ENCODE results near the gene KRTAP4-4. TPM values are rescaled to one million over a fixed set of nuclear protein-coding genes. Genes with fewer than 3 reads are reported as not detected.
A peak's percentile ranks its signal among the peaks of the same experiment; 100 is the strongest.
"Not testable (repeated sequence)": the region's sequence is repeated elsewhere in the genome, so short reads cannot be mapped to it uniquely, and the experiment has no call there.

Gene KRTAP4-4
- polyA plus RNA-seq, 12 donors = not detected

DNA sequence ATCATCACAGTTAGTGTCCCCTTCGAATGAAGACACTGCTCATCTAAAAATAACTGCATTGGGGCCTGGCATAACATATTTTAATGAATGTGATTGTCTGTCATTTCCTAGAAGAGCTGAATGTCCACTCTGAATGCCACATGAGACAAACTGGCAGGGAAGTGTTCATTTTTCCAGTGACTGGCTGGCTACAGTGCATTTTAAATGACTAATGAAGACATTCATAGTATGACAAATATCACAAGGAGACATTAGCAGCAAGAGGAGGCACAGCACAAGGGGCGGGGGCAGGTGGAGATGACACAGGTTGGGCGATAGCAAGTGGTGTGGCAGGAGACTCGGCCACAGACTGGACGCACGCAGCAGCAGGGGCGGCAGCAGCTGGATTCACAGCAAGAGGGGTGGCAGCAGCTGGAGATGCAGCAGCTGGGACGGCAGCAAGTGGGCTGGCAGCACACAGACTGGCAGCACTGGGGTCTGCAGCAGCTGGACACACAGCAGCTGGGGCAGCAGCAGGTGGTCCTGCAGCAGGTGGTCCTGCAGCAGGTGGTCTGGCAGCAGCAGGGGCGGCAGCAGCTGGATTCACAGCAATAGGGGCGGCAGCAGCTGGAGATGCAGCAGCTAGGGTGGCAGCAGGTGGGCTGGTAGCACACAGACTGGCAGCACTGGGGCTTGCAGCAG lies 11.4 kb downstream of the KRTAP4-4 start:
- not testable (repeated sequence) for DNase-seq

DNA sequence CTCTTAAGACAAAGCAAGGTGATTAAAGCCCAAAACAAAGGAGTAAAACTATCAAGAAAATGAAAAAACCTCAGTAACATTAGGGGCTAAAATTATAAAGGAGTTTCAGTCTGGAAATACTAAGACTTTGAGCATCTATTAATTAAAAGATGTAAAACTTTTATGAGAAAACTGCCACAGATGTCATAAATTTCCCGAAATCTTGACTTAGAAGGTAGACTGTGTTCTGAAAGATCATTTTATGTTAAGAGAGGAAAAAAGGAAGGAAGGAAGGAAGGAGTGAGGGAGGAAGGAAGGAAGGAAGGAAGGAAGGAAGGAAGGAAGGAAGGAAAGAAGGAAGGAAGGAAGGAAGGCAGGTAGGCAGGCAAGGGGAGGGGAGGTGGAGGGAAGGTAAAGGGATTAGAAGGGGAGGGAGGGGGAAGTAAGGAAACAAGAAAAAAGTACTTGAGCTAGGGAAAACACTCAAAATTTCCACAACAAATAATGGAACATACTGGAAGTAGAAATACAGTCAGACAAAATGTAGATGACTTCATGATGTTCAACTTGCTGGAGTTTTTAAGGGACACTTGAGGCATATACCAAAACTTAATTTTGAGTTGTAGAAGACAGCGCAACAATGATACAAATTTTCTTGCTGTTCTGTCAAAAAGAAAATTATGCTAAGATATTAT lies 12.9 kb downstream of the KRTAP4-4 start:
- DNase-seq = no peak

DNA sequence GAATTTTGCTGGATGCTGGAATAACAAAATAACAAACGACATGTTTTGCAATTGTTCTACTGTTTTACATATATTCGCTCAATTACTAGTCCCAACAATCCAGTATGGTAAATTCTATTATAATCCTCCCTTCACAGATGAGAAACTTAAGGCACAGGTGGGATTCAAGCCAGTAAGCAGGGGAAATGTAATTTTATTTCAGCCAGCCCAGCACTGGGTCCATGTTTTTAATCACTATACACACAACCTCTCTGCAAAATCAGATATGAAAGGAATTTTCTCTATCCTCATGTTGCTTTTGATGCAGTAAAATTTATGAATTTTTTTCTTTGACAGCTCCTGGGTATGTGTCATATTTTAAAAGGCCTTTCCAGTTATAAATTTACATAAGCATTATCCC lies 15.3 kb downstream of the KRTAP4-4 start:
- no peak for DNase-seq

DNA sequence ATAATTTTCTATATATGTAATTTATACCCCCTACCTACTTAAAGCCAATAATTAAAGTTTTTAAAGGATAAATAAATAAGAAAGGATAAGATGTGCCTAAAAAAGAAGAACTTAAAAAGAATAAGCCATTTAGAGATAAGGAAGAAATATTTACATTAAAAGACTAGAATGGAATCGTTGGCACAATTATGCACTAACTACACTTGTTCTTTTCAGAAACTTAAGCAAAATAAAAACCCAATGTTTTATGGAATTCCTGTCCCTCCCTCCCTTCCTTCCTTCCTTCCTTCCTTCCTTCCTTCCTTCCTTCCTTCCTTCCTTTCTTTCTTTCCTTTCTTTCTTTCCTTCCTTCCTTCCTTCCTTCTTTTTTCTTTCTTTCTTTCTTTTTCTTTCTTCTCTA lies 15.7 kb downstream of the KRTAP4-4 start:
- no peak for DNase-seq

DNA sequence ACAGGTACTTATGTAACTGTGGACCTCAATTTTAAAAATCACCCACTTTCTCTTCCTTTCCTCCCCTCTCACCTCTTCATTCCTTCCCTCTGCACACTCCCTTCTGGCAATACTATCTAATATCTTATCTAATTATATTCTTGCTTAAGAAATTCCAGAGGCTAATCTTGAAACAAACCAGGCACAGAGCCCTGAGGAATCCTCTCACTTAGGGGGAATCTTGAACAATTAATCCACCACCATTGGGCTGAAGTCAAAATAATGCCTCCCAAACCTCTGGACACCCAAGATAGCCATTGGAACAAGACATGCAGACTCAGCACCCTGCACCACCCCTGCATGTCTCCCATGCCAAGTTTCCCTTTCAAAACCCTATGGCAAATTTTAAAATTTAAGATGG lies 19.2 kb downstream of the KRTAP4-4 start:
- no peak for DNase-seq

DNA sequence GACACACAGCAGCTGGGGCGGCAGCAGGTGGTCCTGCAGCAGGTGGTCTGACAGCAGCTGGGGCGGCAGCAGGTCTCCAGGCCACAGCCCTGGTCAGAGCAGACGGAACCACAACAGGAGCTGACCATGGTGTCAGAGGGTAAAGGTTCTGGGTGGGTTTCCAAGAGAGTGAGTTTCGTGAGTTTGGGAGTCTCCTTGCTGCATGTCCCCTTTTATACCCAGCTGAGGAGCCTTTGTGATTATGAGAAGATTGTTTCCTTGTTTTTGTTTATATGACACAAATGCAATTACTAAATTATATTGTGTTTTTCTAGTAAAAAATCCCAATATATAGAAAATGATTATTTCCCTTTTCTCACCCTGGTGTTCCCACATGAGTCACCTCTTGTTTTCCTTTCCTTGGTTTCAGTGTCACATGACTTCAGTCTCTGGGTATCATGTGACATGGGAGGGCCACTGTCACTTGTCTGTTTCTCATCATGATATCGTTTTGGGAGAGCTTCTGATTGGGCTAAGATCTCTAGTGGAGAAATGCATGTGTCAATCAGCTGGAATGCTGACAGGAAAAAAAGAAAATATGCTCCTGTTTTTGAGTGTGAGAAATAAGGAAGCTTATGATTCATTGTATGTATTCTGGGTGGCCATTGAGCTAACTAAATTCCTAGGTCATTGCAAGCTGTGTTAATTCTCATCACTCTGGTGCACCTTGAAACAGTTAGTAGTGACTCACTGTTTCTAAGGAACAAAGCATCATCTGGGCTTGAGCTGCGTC lies 20.0 kb downstream of the KRTAP4-4 start, which contains the start of gene KRTAP4-6:
Gene KRTAP4-6 (minus strand): TSS at position 185 of the 772 bp plus-strand sequence. CDS start 57 bp downstream, at position 128.
- no peak for DNase-seq

DNA sequence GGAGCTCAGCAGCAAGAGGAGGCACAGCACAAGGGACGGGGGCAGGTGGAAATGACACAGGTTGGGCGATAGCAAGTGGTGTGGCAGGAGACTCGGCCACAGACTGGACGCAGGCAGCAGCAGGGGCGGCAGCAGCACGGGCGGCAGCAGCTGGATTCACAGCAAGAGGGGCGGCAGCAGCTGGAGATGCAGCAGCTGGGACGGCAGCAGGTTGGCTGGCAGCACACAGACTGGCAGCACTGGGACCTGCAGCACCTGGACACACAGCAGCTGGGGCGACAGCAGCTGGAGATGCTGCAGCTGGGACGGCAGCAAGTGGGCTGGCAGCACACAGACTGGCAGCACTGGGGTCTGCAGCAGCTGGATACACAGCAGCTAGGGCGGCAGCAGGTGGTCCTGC lies 20.7 kb downstream of the KRTAP4-4 start:
- not testable (repeated sequence) for DNase-seq

DNA sequence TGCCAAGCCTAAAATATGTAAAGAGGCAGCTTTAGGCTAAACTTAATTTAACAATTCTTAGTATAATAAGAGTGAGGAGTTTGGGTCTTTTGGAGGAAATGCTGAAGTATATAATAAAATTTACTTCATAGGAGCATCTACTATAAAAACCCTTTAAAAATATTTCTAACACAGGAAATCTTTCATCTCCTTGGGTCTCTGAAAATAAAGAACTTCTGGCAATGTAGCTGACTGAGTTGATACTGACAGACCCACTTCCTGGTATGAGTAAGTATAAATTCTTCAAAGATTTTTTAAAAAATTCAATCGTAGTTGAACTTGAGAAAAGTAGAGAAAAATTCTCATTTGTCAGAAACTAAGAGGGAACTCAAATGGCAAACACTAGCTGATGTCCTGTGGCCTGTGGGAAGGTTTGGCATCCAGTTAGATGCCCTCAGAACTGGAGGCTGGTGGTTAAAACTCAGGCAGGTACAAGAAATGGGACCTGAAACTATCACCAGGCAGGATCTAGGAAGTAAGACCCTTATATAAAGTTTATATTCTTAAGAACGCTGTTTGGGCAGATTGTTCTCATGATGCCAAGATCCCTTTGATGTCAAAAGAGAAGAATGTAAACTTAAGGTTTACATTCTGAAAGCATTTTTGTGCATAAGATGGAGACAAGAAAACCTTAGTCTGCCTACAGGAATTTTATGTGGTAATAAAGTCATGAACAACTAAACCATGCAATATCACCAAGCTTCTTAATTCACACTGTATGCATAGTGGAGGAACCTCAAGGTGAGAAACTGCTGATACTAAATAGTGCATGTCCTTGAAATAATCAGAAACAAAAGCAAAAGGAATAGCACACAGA lies 26.4 kb downstream of the KRTAP4-4 start:
- DNase-seq = no peak

DNA sequence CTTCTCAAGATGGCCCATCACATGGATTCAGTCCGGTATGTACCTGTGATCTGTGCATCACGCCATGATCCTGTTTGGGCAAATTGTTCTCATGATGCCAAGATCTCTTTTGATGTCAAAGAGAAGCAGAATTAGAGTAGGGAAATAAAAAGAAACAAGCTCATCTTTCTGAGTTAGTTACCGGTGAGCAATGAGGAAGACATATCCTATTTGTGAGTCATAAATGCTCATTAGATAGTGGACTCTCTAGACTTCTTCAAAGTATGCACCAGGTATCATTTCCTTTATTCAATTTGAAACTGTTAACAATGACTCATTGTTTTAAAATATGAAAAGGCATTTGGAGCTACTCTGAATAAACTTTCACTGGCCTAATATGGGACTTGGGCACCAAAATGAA lies 28.6 kb downstream of the KRTAP4-4 start:
- DNase-seq = no peak

DNA sequence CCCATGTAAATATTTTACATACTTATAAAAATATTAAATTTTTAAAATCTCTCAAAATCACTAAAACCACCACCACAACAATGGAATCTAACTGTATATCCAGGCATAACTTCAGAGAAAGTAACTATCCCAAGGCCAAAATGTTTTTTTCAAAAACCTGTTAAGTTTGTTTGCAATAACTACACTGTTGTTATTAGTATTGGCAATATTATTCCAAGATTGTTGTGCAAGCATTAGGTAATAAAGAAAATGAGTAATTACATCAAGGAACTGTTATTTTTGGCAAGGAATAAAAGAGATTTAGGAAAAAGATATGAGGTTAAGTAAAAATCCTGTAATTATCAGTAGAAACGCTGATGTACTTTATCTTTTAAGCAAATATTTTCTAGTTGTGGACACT lies 33.2 kb downstream of the KRTAP4-4 start:
- no peak for DNase-seq

DNA sequence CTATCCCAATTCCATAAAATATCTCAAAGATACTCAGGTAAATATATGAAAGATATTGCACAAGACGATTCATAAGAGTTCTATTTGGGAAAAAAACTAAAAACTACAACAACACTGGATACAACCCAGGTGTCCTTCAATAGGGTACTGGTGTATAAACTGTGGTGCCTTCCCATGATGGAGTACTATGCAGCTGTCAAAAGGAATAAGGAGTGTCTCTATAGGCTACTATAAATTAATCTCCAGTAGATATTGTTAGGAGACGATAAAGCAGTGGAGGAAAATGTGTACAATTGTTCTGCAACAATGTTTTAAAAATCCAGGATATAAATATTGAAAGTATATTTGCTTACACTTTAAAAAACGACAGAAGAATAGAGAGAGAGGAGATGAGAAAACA lies 34.1 kb downstream of the KRTAP4-4 start:
- no peak for DNase-seq

DNA sequence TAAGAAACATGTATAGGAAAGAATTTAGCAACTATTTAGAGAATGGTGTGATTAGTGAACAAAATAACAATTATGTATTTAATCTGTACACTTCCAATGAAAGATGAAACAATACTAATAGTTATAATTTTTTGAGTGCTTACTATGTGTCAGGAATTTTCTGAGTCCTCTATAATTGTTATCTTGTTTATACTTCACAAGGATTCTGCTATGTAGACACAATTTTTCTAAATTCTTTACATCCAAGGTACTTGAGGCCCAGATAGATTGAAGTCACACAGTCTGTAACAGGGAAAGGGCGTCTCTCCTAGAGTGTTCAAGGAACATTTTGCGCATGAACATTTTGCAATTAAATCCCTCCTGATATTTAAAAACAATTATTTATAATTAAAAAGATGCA lies 35.5 kb downstream of the KRTAP4-4 start:
- DNase-seq = no peak

DNA sequence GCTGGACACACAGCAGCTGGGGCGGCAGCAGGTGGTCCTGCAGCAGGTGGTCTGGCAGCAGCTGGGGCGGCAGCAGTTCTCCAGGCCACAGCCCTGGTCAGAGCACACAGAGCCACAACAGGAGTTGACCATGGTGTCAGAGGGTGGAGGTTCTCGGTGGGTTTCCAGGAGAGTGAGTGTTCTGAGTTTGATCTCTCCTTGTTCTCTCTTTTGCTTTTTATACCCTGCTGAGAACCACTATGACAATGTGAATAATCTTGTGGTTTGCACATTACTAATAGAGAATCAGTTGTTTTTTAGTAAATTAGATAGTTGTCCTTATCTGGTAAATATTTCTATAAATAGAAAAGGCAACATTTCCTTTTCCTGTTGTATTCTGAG lies 36.6 kb downstream of the KRTAP4-4 start, which contains the start of gene KRTAP4-12:
Gene KRTAP4-12 (minus strand): TSS at position 192 of the 381 bp plus-strand sequence. CDS start 60 bp downstream, at position 132.
- not testable (repeated sequence) for DNase-seq

DNA sequence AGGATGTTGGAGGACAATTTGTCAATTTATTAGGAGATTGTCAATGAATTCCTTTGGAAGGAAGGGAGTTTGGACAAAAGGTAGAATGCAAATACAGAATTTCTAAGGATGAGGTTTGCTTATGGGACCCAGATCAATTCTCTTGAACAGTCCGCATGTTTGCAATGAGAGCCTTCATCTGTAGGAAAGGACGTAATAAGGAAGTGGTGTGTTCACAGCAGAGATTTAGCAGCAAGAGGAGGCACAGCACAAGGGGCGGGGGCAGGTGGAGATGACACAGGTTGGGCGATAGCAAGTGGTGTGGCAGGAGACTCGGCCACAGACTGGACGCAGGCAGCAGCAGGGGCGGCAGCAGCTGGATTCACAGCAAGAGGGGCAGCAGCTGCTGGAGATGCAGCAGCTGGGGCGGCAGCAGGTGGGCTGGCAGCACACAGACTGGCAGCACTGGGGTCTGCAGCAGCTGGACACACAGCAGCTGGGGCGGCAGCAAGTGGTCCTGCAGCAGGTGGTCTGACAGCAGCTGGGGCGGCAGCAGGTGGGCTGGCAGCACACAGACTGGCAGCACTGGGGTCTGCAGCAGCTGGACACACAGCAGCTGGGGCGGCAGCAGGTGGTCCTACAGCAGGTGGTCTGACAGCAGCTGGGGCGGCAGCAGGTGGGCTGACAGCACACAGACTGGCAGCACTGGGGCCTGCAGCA lies 37.1 kb downstream of the KRTAP4-4 start:
- not testable (repeated sequence) for DNase-seq

DNA sequence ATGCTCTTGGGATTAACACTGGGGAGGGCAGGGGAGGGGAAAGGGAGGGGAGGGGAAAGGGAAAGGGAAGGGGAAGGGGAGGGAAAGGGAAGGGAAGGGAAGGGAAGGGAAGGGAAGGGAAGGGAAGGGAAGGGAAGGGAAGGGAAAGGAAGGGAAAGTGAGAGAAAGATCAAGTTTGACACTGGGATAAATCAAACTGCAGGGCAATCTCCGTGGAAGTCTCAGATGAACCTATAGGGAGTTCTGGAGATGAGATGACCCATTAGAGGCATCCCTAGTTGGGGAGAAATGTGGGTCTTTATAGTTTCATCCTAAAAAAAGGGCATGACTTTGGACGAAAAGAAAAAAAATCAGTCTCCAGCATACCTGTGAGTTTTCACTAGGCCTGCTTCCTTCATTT lies 38.8 kb downstream of the KRTAP4-4 start:
- DNase-seq = no peak

DNA sequence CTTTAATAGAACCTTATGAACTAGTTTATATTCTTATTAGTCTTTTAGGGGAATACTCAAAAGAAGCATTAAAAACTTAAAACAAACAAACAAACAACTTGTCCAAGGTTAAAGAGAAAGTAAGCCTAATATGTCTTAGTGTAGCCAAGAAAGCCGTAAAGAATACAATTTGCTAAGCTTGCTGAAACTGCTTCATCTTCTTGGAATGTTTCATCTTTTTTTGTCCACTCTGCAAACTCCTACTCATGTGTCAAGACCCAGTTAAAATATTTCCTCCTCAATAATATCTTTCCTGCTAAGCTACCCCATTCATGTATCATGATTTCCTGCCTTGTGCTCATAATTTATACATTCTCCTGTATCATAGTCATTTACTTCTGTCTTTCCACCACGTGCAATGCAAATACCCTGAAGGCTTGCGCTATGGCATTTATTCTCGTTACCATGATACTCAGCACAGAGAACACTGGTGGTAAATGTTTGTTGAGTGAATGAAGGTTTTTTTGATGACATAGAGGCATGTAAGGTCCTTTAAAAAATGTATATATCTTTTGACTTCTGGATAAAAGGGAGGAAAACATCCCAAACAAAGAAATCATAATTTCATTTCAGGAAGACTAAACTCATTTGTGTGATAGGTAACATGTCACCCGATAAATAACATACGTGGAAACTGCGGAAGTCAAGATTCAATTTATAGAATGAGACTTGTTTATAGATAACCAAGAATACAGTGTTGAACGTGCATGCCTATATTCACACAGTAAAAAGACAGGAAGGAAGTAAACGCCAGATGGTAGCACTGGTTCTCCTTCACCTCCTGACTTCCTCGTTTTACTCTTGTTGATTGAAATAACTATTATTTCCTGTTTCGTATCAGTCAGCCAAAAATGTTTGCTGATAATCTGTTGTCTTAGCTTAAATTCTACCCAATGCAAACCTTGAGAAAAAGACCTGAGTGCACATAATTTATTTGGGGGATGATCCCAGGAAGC lies 40.6 kb downstream of the KRTAP4-4 start:
- peak; percentile 1 for DNase-seq

DNA sequence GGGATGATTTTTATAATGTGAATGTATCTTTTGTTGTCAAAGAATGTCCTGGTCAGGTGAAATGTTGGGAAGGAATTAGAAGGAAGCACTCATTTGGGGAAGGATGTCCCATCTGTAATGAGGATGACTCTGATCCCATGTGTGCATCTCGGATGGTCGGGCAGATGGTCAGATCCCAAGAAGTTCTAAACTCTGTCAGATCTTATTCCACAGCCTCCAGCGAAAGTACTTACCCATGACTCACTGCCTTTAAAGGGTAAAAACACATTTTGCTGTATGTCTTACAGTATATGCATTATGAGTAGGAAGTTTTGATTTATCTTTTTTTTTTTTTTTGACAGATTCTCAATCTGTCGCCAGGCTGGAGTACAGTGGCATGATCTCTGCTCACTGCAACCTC lies 41.8 kb downstream of the KRTAP4-4 start:
- DNase-seq = no peak

DNA sequence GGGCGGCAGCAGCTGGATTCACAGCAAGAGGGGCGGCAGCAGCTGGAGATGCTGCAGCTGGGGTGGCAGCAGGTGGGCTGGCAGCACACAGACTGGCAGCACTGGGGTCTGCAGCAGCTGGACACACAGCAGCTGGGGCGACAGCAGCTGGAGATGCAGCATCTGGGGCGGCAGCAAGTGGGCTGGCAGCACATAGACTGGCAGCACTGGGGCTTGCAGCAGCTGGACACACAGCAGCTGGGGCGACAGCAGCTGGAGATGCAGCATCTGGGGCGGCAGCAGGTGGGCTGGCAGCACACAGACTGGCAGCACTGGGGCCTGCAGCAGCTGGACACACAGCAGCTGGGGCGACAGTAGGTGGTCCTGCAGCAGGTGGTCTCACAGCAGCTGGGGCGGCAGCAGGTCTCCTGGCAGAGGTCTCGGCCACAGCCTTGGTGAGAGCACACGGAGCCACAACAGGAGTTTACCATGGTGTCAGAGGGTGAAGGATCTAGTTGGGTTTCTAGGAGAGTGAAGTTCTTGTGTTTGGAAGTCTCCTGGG lies 42.6 kb downstream of the KRTAP4-4 start, which contains the start of gene KRTAP4-11:
Gene KRTAP4-11 (minus strand): TSS at position 528 of the 541 bp plus-strand sequence. CDS start 58 bp downstream, at position 470.
- not testable (repeated sequence) for DNase-seq

DNA sequence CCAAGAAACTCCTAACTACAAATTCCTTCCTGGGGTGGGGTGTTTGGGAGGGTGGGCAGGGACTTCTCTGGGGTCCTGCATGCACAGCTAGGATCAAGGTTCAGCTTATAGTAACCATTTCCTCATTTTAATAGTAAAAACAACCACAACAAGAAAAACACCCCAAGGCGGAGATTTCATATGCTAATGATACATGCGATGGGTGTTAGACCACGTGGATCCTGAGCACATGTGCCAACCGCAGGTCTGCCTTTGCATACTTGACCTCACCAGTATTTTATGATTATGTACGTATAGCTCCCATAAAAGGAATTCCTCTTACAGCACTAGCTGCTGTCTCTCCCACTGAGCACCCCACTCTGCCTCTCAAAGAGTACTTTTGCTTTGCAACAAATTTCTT lies 44.3 kb downstream of the KRTAP4-4 start:
- no peak for DNase-seq

Data from muscle of arm (tissue), 12 donors.